CD4-positive, alpha-beta memory T cell (primary cell): ENCODE results near the gene RHOH. TPM values are rescaled to one million over a fixed set of nuclear protein-coding genes. Genes with fewer than 3 reads are reported as not detected.

Experiments
- CTCF ChIA-PET: fragments of 350-600 bp; sonication (Branson Sonifier 250); formaldehyde crosslinking; loops from one replicate; lab custom pipeline; 2021; ENCODE audit warnings: inconsistent platforms; ENCODE audit not compliant: partially characterized antibody; lab: Charles Lee
- POLR2A ChIA-PET: fragments of 350-600 bp; sonication (Branson Sonifier 250); formaldehyde crosslinking; loops from one replicate; lab custom pipeline; 2021; ENCODE audit not compliant: partially characterized antibody; lab: Charles Lee
- DNase-seq, 5 donors: peaks; one replicate each; pipeline versions ENCODE4 v3.0.0 to v3.0.0-alpha.2; 2020 to 2022; ENCODE audit warnings: mixed read lengths in 1 of 5
- H3K27ac ChIP-seq: one replicate; pipeline ENCODE4 v1.7.0; 2013; ENCODE audit warnings: low read depth, low read length
- H3K27me3 ChIP-seq: 2 replicates; pipeline ENCODE4 v1.7.0; 2013; ENCODE audit warnings: mild to moderate bottlenecking, low read length, moderate library complexity; ENCODE audit not compliant: insufficient read depth
- H3K36me3 ChIP-seq: 2 replicates; pipeline ENCODE4 v1.7.0; 2013; ENCODE audit warnings: mild to moderate bottlenecking, low read length, moderate library complexity; ENCODE audit not compliant: insufficient read depth
- H3K4me1 ChIP-seq: 2 replicates; pipeline ENCODE4 v1.7.0; 2013; ENCODE audit warnings: mild to moderate bottlenecking, low read length, moderate library complexity; ENCODE audit not compliant: insufficient read depth
- H3K4me3 ChIP-seq, 2 donors: one replicate each; pipeline ENCODE4 v1.7.0; 2013; ENCODE audit warnings: low read length in 2 of 2, mild to moderate bottlenecking in 1 of 2
- H3K9me3 ChIP-seq, 2 donors: one replicate each; pipeline ENCODE4 v1.7.0; 2013; ENCODE audit warnings: low read length in 2 of 2, control low read depth in 1 of 2; ENCODE audit not compliant: control insufficient read depth in 1 of 2
- H3K27ac Mint-ChIP-seq, 7 donors: one replicate each; pipeline ENCODE4 v1.8.0; 2020 to 2021; ENCODE audit warnings: mixed read lengths in 7 of 7, mild to moderate bottlenecking in 6 of 7, inconsistent platforms in 3 of 7, moderate library complexity in 3 of 7
- H3K27me3 Mint-ChIP-seq, 2 donors: one replicate each; pipeline ENCODE4 v1.8.0; 2020 to 2021; ENCODE audit warnings: mixed read lengths in 2 of 2
- H3K36me3 Mint-ChIP-seq, 2 donors: one replicate each; pipeline ENCODE4 v1.8.0; 2020 to 2021; ENCODE audit warnings: mixed read lengths in 2 of 2, inconsistent platforms in 1 of 2, mild to moderate bottlenecking in 1 of 2
- H3K4me1 Mint-ChIP-seq, 4 donors: one replicate each; pipeline ENCODE4 v1.8.0; 2020 to 2021; ENCODE audit warnings: mixed read lengths in 4 of 4, mild to moderate bottlenecking in 1 of 4
- H3K4me3 Mint-ChIP-seq, 8 donors: one replicate each; pipeline ENCODE4 v1.8.0; 2020 to 2021; ENCODE audit warnings: mixed read lengths in 8 of 8, mild to moderate bottlenecking in 7 of 8, moderate library complexity in 6 of 8, inconsistent platforms in 3 of 8
- H3K9me3 Mint-ChIP-seq, 8 donors: one replicate each; pipeline ENCODE4 v1.8.0; 2020 to 2021; ENCODE audit warnings: mixed read lengths in 8 of 8, mild to moderate bottlenecking in 5 of 8, inconsistent platforms in 3 of 8, moderate library complexity in 1 of 8
- intact Hi-C: fragments of 100-400 bp; cut with micrococcal nuclease; formaldehyde crosslinking; loops from one replicate; pipeline ENCODE4 v1.15.1; 2023
- polyA plus RNA-seq, 2 donors: library from polyadenylated mRNA; unstranded; fragments of 300-500 nt; fragmentation: Illumina TruSeq; gene quantifications; one replicate each; pipeline ENCODE4 v1.2.3, GENCODE V29; 2021
- total RNA-seq, 2 experiments: library from RNA; stranded (reverse); gene quantifications; one replicate each; pipeline ENCODE4 v1.2.3, GENCODE V29; 2021

The RHOH gene
- total and polyA plus RNA-seq, 4 experiments from 2014 or later = 198 to 486 (median 233) TPM

GRCh38 chr4:40238008-40238699, 41.3 kb downstream of the RHOH start:
- no peaks in the 10 kb centered on the region for H3K27me3 Mint-ChIP-seq
- peaks cover 31 to 71% of the 10 kb centered on the region in 2 donors for H3K36me3 Mint-ChIP-seq
- H3K9me3 ChIP-seq = no peaks in the 10 kb centered on the region
- ChIA-PET POLR2A (interaction anchor here (0.8 to 41.1 kb wide), 13 partner anchors 7 to 180 kb away, joined by 3 to 1182 read pairs (median 8); partner anchors contain the start of gene RHOH), CTCF (interaction anchor here (0.7 to 15.0 kb wide), 20 partner anchors 7 to 180 kb away, joined by 3 to 200 read pairs (median 4); no protein-coding TSS in a partner anchor)
- H3K9me3 Mint-ChIP-seq = peaks cover 0 to 1% (median 0%) of the 10 kb centered on the region in 8 donors
- peak overlapping the region; percentile 95 to 100 (median 97) for H3K27ac Mint-ChIP-seq
- DNase-seq = peak in 1 of 5 donors; percentile 32
- H3K36me3 ChIP-seq = peaks cover 21% of the 10 kb centered on the region
- peaks cover 98% of the 10 kb centered on the region for H3K4me1 ChIP-seq
- intact Hi-C loops = loop anchor here (1.0 to 2.0 kb wide), 4 partner anchors 8 to 71 kb away; no protein-coding TSS in a partner anchor
- H3K4me1 Mint-ChIP-seq = peaks cover 70 to 96% (median 83%) of the 10 kb centered on the region in 4 donors
- peak overlapping the region; percentile 48 to 53 for H3K4me3 ChIP-seq
- peak overlapping the region; percentile 73 to 87 (median 80) for H3K4me3 Mint-ChIP-seq
- no peaks in the 10 kb centered on the region for H3K27me3 ChIP-seq
- peak overlapping the region; percentile 89 for H3K27ac ChIP-seq

- intact Hi-C loops = loop anchor here (1.0 to 2.0 kb wide), 4 partner anchors 9 to 70 kb away; no protein-coding TSS in a partner anchor
- peak overlapping the region; percentile 89 for H3K27ac ChIP-seq
Observed at GRCh38 chr4:40238700-40239548, 42.1 kb downstream of the RHOH start.

GRCh38 chr4:40240040-40240653, 43.3 kb downstream of the RHOH start:
- Histone ChIP-seq H3K4me3 (no peak overlapping the region), H3K27me3 (no peaks in the 10 kb centered on the region), H3K4me1 (peaks cover 98% of the 10 kb centered on the region), H3K27ac (peak overlapping the region; percentile 89), H3K9me3 (no peaks in the 10 kb centered on the region), H3K36me3 (peaks cover 38% of the 10 kb centered on the region)
- peak overlapping the region in 7 of 8 donors; percentile 73 to 87 (median 79) for H3K4me3 Mint-ChIP-seq
- peaks cover 43 to 75% of the 10 kb centered on the region in 2 donors for H3K36me3 Mint-ChIP-seq
- peaks cover 0 to 1% (median 0%) of the 10 kb centered on the region in 8 donors for H3K9me3 Mint-ChIP-seq
- H3K27ac Mint-ChIP-seq = peak overlapping the region; percentile 95 to 100 (median 97)
- POLR2A ChIA-PET = interaction anchor here (1.4 to 41.1 kb wide), 7 partner anchors 9 to 68 kb away, joined by 3 to 1182 read pairs (median 22); partner anchors contain the start of gene RHOH
- DNase-seq = no peak
- intact Hi-C loops = no loop called here
- H3K4me1 Mint-ChIP-seq = peaks cover 72 to 96% (median 84%) of the 10 kb centered on the region in 4 donors
- no peaks in the 10 kb centered on the region for H3K27me3 Mint-ChIP-seq
- CTCF ChIA-PET = interaction anchor here (0.8 to 15.0 kb wide), 8 partner anchors 9 to 77 kb away, joined by 3 to 200 read pairs (median 6); no protein-coding TSS in a partner anchor

More at GRCh38 chr4:40238700-40239548, 42.1 kb downstream of the RHOH start:
- ChIA-PET CTCF (interaction anchor here (0.7 to 15.0 kb wide), 13 partner anchors 8 to 181 kb away, joined by 3 to 200 read pairs (median 4); no protein-coding TSS in a partner anchor), POLR2A (interaction anchor here (0.8 to 41.1 kb wide), 11 partner anchors 8 to 181 kb away, joined by 3 to 1182 read pairs (median 8); partner anchors contain the start of gene RHOH)
- peak overlapping the region; percentile 95 to 100 (median 97) for H3K27ac Mint-ChIP-seq
- Histone ChIP-seq H3K9me3 (no peaks in the 10 kb centered on the region), H3K4me3 (peak overlapping the region; percentile 48 to 53), H3K4me1 (peaks cover 98% of the 10 kb centered on the region), H3K27me3 (no peaks in the 10 kb centered on the region), H3K36me3 (peaks cover 29% of the 10 kb centered on the region)
- DNase-seq = peak; percentile 85 to 97 (median 87)
- peaks cover 0 to 1% (median 0%) of the 10 kb centered on the region in 8 donors for H3K9me3 Mint-ChIP-seq
- H3K36me3 Mint-ChIP-seq = peaks cover 38 to 76% of the 10 kb centered on the region in 2 donors
- no peaks in the 10 kb centered on the region for H3K27me3 Mint-ChIP-seq
- H3K4me1 Mint-ChIP-seq = peaks cover 73 to 96% (median 86%) of the 10 kb centered on the region in 4 donors
- peak overlapping the region; percentile 73 to 87 (median 80) for H3K4me3 Mint-ChIP-seq

GRCh38 chr4:40241026-40241425, 44.2 kb downstream of the RHOH start:
- Histone ChIP-seq H3K27ac (peak overlapping the region; percentile 68), H3K36me3 (peaks cover 43% of the 10 kb centered on the region), H3K27me3 (no peaks in the 10 kb centered on the region), H3K9me3 (no peaks in the 10 kb centered on the region), H3K4me3 (no peak overlapping the region), H3K4me1 (peaks cover 98% of the 10 kb centered on the region)
- Mint-ChIP-seq H3K4me1 (peaks cover 74 to 97% (median 88%) of the 10 kb centered on the region in 4 donors), H3K27me3 (no peaks in the 10 kb centered on the region), H3K9me3 (peaks cover 0 to 1% (median 0%) of the 10 kb centered on the region in 8 donors), H3K4me3 (peak overlapping the region in 7 of 8 donors; percentile 44 to 90 (median 73)), H3K36me3 (peaks cover 44 to 79% of the 10 kb centered on the region in 2 donors), H3K27ac (peak overlapping the region; percentile 91 to 100 (median 97))
- CTCF ChIA-PET = interaction anchor here (1.1 to 15.0 kb wide), 6 partner anchors 8 to 76 kb away, joined by 3 to 200 read pairs (median 4); no protein-coding TSS in a partner anchor
- intact Hi-C loops = no loop called here
- POLR2A ChIA-PET = interaction anchor here (1.4 to 41.1 kb wide), 6 partner anchors 10 to 69 kb away, joined by 3 to 1182 read pairs (median 18); partner anchors contain the start of gene RHOH
- DNase-seq = no peak

- Histone ChIP-seq H3K27ac (peak overlapping the region; percentile 68), H3K4me3 (peak overlapping the region in 1 of 2 donors; percentile 40), H3K4me1 (peaks cover 98% of the 10 kb centered on the region), H3K9me3 (no peaks in the 10 kb centered on the region), H3K36me3 (peaks cover 45% of the 10 kb centered on the region), H3K27me3 (no peaks in the 10 kb centered on the region)
- Mint-ChIP-seq H3K36me3 (peaks cover 42 to 84% of the 10 kb centered on the region in 2 donors), H3K27ac (peak overlapping the region; percentile 91 to 100 (median 97)), H3K4me1 (peaks cover 77 to 97% (median 89%) of the 10 kb centered on the region in 4 donors), H3K9me3 (peaks cover 0 to 1% (median 0%) of the 10 kb centered on the region in 8 donors), H3K27me3 (no peaks in the 10 kb centered on the region), H3K4me3 (peak overlapping the region in 7 of 8 donors; percentile 60 to 90 (median 80))
- DNase-seq = peak in 3 of 5 donors; percentile 36 to 84 (median 44)
- POLR2A ChIA-PET = interaction anchor here (0.9 to 41.1 kb wide), 7 partner anchors 10 to 75 kb away, joined by 3 to 1182 read pairs (median 4); partner anchors contain the start of gene RHOH
- intact Hi-C loops = no loop called here
- CTCF ChIA-PET = interaction anchor here (0.8 to 1.6 kb wide), 6 partner anchors 11 to 90 kb away, joined by 3 to 6 read pairs (median 4); no protein-coding TSS in a partner anchor
Observed at GRCh38 chr4:40241941-40242340, 45.1 kb downstream of the RHOH start.
